Astrocyte of the spinal cord (primary cell): ENCODE results near the gene UBE2G1.
"Not testable (repeated sequence)": the region's sequence is repeated elsewhere in the genome, so short reads cannot be mapped to it uniquely, and the experiment has no call there.

Source experiments
- DNase-seq: peaks from one replicate; pipeline ENCODE4 v3.0.0; 2011; ENCODE audit warnings: low read depth, low spot score
- H3K4me3 ChIP-seq: 2 replicates; pipeline ENCODE4 v1.5.1; 2011; ENCODE audit warnings: low read depth, mild to moderate bottlenecking, low read length, moderate library complexity
- CTCF ChIP-seq: IDR thresholded peaks from 2 replicates; pipeline ENCODE4 v1.5.1; 2012; ENCODE audit warnings: low read depth, mild to moderate bottlenecking, low read length, inconsistent platforms
- in situ Hi-C: cut with HindIII; loops from 2 replicates; pipeline ENCODE4 v1.10.0; 2017; ENCODE audit warnings: low sequenced_read_pairs

The UBE2G1 gene

DNA sequence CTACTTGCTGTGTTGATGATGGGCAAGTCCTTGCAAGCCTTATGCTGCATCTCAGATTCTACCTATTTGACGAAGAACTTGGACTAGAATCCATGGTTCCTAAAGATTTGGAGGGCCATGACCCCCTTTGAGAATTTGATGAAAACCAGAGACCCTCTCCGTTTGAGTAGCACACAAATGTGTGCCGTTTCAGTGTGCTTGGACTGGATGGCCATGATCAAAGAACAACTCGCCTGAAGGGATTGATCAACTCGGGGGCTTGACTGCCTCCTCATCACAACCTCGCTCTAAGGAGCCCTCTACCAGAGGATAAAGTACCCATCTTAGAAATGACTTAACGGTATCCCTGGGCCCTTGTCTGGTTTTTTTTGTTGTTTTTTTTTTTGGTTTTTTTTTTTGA lies 99.9 kb downstream of the UBE2G1 start:
- no peak overlapping the region for H3K4me3 ChIP-seq
- no peak for TF ChIP-seq CTCF
- no peak for DNase-seq
- in situ Hi-C loops: no loop called here

DNA sequence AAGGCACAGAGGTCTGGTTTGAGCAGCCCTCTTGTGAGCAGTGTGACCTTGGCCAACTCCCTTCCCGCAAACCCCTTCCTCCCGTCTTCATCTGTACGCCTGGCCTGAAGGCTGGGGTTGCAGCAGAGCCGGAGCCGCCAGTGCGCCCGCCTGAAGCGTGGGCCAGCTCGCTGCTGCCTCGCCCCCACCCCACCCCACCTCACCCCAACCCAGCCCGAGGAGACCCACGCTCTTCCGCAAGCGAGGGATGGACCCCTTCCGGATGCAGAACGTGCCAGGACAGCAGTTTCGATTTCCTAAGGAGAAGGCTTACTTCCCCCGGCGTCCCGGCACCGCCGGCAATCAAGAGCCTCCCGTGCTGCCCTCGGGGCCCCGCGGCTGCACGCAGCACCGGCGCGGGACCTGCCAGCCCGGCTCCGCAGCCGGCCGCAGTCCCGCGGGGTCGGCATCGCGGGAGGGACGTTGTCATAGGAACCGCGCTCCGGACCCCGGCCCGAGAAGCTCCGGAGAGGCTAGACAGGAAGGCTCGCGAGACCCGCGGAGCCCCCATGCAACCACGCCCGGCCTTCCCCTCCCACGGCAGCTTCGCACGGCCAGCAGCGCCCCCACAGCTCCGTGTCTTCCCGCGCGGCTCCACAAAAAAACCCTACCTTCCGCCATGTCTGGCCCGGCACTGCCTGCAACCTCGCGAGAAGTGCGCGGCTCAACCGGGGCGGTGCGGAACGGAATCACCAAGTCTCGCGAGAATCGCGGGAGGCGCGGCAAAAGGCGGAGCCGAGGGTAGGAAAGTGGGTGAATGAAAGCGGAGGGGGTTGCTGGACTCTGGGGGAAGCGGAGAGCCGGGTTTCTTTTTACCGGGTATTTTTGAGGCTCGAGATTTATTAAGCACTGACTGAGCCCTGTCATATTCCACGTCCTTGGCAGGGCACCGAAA lies 102.9 kb downstream of the UBE2G1 start, which contains the start of gene ANKFY1:
ANKFY1 (minus strand) TSS at position 698 of the 934 bp plus-strand sequence; CDS start at position 660, 38 bp downstream.
- in situ Hi-C loops: no loop called here
- H3K4me3 ChIP-seq: peak within 1 kb of the TSS; percentile 92
- peak; percentile 94 for DNase-seq
- TF ChIP-seq CTCF: peak; percentile 12

DNA sequence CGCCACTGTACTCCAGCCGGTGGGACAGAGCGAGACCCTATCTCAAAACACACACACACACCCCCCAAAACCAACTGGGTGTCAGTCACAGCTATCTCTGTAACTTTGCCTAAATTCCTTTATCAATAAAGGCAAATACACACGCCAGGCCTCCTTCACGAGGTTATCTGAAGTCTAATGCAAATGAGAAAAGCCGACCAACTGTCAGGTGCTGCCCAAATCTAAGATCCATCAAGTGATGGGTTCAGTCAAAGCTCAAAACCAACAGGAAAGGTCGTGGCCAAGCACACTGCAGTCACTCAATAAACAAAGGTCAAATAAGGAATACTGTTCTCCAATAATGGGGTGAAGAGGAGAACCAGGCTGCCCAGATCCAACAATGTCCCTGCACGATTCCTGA lies 103.8 kb downstream of the UBE2G1 start:
- in situ Hi-C loops: no loop called here
- no peak for TF ChIP-seq CTCF
- peak overlapping the region; percentile 92 for H3K4me3 ChIP-seq
- DNase-seq: no peak

- no peak for TF ChIP-seq CTCF
- no peak overlapping the region for H3K4me3 ChIP-seq
- in situ Hi-C loops: no loop called here
- DNase-seq: peak; percentile 23
These were observed 105.0 kb downstream of the UBE2G1 start for GRCh38 chr17:4261452-4261851.

GRCh38 chr17:4258867-4259266 lies 107.6 kb downstream of the UBE2G1 start:
- in situ Hi-C loops: no loop called here
- H3K4me3 ChIP-seq: no peak overlapping the region
- TF ChIP-seq CTCF: no peak
- no peak for DNase-seq

- in situ Hi-C loops: no loop called here
- H3K4me3 ChIP-seq: no peak overlapping the region
- TF ChIP-seq CTCF: no peak
- DNase-seq: no peak
These were observed 109.5 kb downstream of the UBE2G1 start for GRCh38 chr17:4256952-4257351.

GRCh38 chr17:4255271-4255670 lies 111.2 kb downstream of the UBE2G1 start:
- H3K4me3 ChIP-seq, DNase-seq, in situ Hi-C loops: not testable (repeated sequence)
